LNCAP (cell line): ENCODE measurements around the gene MFSD11.

Source experiments
- CTCF ChIP-seq: fragments of 450-650 bp; IDR thresholded peaks from 2 replicates; pipeline ENCODE4 v1.5.1; 2017; ENCODE audit warnings: mild to moderate bottlenecking

Gene MFSD11

GRCh38 chr17:76811834-76812233 lies 73.9 kb downstream of the MFSD11 start:
- no peak for TF ChIP-seq CTCF

GRCh38 chr17:76812263-76812662 lies 74.3 kb downstream of the MFSD11 start:
- TF ChIP-seq CTCF, result no peak

GRCh38 chr17:76812968-76813367 lies 75.0 kb downstream of the MFSD11 start:
- TF ChIP-seq CTCF, result no peak

- peak; percentile 69 for TF ChIP-seq CTCF
These were observed 78.7 kb downstream of the MFSD11 start for GRCh38 chr17:76816590-76817135.

GRCh38 chr17:76820039-76820438 lies 82.1 kb downstream of the MFSD11 start:
- TF ChIP-seq CTCF, result no peak

- TF ChIP-seq CTCF, result no peak
These were observed 82.6 kb downstream of the MFSD11 start for GRCh38 chr17:76820561-76820960.

- no peak for TF ChIP-seq CTCF
These were observed 84.4 kb downstream of the MFSD11 start for GRCh38 chr17:76822184-76822778.

- no peak for TF ChIP-seq CTCF
These were observed 86.2 kb downstream of the MFSD11 start for GRCh38 chr17:76824093-76824492.
